Activated naive CD4-positive, alpha-beta T cell treated with anti-CD3 and anti-CD28 coated beads, Interleukin-2, amount 50 U/mL, for 24 hours (primary cell): ENCODE data around the gene SMIM12.

ENCODE experiments used
- H3K27ac Mint-ChIP-seq: one replicate; pipeline ENCODE4 v1.8.0; 2021; ENCODE audit warnings: mild to moderate bottlenecking, mixed read lengths
- H3K27me3 Mint-ChIP-seq: one replicate; pipeline ENCODE4 v1.8.0; 2021; ENCODE audit warnings: mixed read lengths
- H3K36me3 Mint-ChIP-seq: one replicate; pipeline ENCODE4 v1.8.0; 2021; ENCODE audit warnings: mixed read lengths
- H3K4me1 Mint-ChIP-seq: one replicate; pipeline ENCODE4 v1.8.0; 2021; ENCODE audit warnings: mixed read lengths
- H3K4me3 Mint-ChIP-seq: one replicate; pipeline ENCODE4 v1.8.0; 2021; ENCODE audit warnings: mild to moderate bottlenecking, mixed read lengths
- H3K9me3 Mint-ChIP-seq: one replicate; pipeline ENCODE4 v1.8.0; 2021; ENCODE audit warnings: mixed read lengths

Gene SMIM12

DNA sequence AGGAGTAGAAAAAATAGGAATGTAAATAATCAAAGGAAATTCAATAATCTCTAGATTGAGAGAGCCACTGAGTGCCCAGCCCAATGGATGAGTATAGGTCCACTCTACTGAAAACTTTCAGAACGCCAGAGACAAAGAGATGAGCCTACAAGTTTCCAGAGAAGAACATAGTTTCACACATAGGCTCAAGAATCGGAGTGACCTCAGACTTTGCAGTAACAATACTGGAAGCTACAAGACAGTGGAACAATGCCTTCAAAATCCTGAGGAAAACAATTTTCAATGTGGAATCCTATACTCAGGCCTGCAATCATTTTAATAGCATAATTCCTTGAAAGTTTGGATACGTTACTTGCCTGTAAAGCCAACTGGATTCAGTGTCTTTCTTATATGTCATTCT, 55.8 kb downstream of the SMIM12 start:
- H3K9me3 Mint-ChIP-seq = no peaks in the 10 kb centered on the region
- peaks cover 5% of the 10 kb centered on the region for H3K4me1 Mint-ChIP-seq
- H3K4me3 Mint-ChIP-seq = no peak overlapping the region
- H3K27me3 Mint-ChIP-seq = no peaks in the 10 kb centered on the region
- H3K36me3 Mint-ChIP-seq = peaks cover 9% of the 10 kb centered on the region
- H3K27ac Mint-ChIP-seq = no peak overlapping the region
